ENCODE measurements around the gene SMURF1.
"Not testable (repeated sequence)": the region's sequence is repeated elsewhere in the genome, so short reads cannot be mapped to it uniquely, and the experiment has no call there.

SMURF1 gene

DNA sequence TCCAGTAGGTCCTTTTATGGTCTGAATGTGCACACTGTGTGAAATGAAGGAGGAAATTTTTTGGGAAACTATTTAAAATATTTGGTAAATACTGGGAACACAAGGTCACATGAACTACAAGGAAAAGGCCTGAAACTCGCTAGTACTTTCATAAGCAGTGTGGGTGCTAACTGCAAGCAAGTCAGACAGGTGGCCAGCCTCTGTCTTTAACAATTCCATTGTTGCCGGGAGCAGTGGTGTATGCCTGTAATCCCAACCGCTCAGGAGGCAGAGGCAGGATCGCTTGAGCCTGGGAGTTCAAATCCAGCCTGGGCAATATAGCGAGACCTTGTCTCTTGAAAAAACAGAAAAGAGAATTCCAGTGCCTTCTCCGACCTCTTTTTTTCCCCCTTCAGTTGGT, 37.5 kb downstream of the SMURF1 start:
- no peak for TF ChIP-seq CTCF (IDR thresholded peaks at IDR 0.05; ENCODE audit: control insufficient read depth, extremely low read depth, insufficient read depth)
- no peak for DNase-seq (ENCODE audit: low read depth)
- H3K4me3 ChIP-seq (ENCODE audit: low read depth, low read length): no peak overlapping the region

DNA sequence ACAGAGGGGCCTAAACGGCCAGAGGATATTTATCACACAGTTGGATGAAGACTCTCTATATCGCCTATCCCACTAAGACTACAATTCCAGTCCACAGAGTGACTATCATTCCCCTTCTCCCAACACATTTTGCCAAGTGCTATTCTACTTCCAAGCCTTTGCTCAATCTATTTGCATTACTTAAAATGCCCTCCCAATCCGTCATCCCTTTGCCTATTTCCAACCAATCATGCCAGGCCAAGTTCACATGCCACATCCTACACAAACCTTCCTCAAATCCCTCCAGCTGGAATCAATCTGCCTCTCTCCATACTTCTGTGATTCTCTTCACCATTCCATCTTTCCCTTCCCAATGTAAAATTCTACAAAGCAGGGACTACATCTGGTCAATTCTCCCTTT, 38.2 kb downstream of the SMURF1 start:
- TF ChIP-seq CTCF (IDR thresholded peaks at IDR 0.05; ENCODE audit: control insufficient read depth, extremely low read depth, insufficient read depth): no peak
- no peak for DNase-seq (ENCODE audit: low read depth)
- H3K4me3 ChIP-seq (ENCODE audit: low read depth, low read length): no peak overlapping the region

- no peak for TF ChIP-seq CTCF (IDR thresholded peaks at IDR 0.05; ENCODE audit: control insufficient read depth, extremely low read depth, insufficient read depth)
- no peak for DNase-seq (ENCODE audit: low read depth)
- no peak overlapping the region for H3K4me3 ChIP-seq (ENCODE audit: low read depth, low read length)
Observed at GRCh38 chr7:99104631-99105030, 39.3 kb downstream of the SMURF1 start.

GRCh38 chr7:99103836-99104235, 40.1 kb downstream of the SMURF1 start:
- H3K4me3 ChIP-seq (ENCODE audit: low read depth, low read length); DNase-seq (ENCODE audit: low read depth): not testable (repeated sequence)

GRCh38 chr7:99102809-99103690, 40.9 kb downstream of the SMURF1 start:
- H3K4me3 ChIP-seq (ENCODE audit: low read depth, low read length): no peak overlapping the region
- TF ChIP-seq CTCF (IDR thresholded peaks at IDR 0.05; ENCODE audit: control insufficient read depth, extremely low read depth, insufficient read depth): no peak
- no peak for DNase-seq (ENCODE audit: low read depth)

GRCh38 chr7:99102361-99102760, 41.5 kb downstream of the SMURF1 start:
- TF ChIP-seq CTCF (IDR thresholded peaks at IDR 0.05; ENCODE audit: control insufficient read depth, extremely low read depth, insufficient read depth): no peak
- no peak for DNase-seq (ENCODE audit: low read depth)
- no peak overlapping the region for H3K4me3 ChIP-seq (ENCODE audit: low read depth, low read length)

GRCh38 chr7:99101516-99101915, 42.4 kb downstream of the SMURF1 start:
- not testable (repeated sequence) for H3K4me3 ChIP-seq (ENCODE audit: low read depth, low read length); DNase-seq (ENCODE audit: low read depth)

GRCh38 chr7:99099499-99100077, 44.3 kb downstream of the SMURF1 start:
- H3K4me3 ChIP-seq (ENCODE audit: low read depth, low read length): no peak overlapping the region
- no peak for TF ChIP-seq CTCF (IDR thresholded peaks at IDR 0.05; ENCODE audit: control insufficient read depth, extremely low read depth, insufficient read depth)
- DNase-seq (ENCODE audit: low read depth): no peak

All from LNCaP clone FGC (cell line).